H9 (cell line): Measurements from ENCODE around the gene PLXNA2. TPM values are rescaled to one million over a fixed set of nuclear protein-coding genes. Genes with fewer than 3 reads are reported as not detected.

Experiments
- DNase-seq: peaks from one replicate; pipeline ENCODE4 v3.0.0-alpha.2; 2017
- H2AFZ ChIP-seq: one replicate; pipeline ENCODE4 v1.6.1; 2013; ENCODE audit warnings: mild to moderate bottlenecking, low read length, control low read depth, moderate library complexity
- H2AK5ac ChIP-seq: 2 replicates; pipeline ENCODE4 v1.6.1; 2013; ENCODE audit warnings: low read length, control low read depth, mixed read lengths; ENCODE audit not compliant: insufficient read length
- H2BK120ac ChIP-seq: one replicate; pipeline ENCODE4 v1.6.1; 2013; ENCODE audit warnings: low read depth, mild to moderate bottlenecking, low read length, control low read depth, inconsistent platforms; ENCODE audit not compliant: poor library complexity, severe bottlenecking
- H2BK12ac ChIP-seq: 2 replicates; pipeline ENCODE4 v1.6.1; 2013; ENCODE audit warnings: low read length, control low read depth, mixed read lengths, low read depth; ENCODE audit not compliant: insufficient read length
- H2BK15ac ChIP-seq: 2 replicates; pipeline ENCODE4 v1.6.1; 2013; ENCODE audit warnings: low read depth, low read length, control low read depth
- H2BK20ac ChIP-seq: one replicate; pipeline ENCODE4 v1.6.1; 2013; ENCODE audit warnings: low read depth, mild to moderate bottlenecking, low read length, control low read depth, inconsistent platforms; ENCODE audit not compliant: poor library complexity, severe bottlenecking
- H2BK5ac ChIP-seq: 2 replicates; pipeline ENCODE4 v1.6.1; 2013; ENCODE audit warnings: low read length, control low read depth, mixed read lengths; ENCODE audit not compliant: insufficient read length
- H3K14ac ChIP-seq: 2 replicates; pipeline ENCODE4 v1.6.1; 2013; ENCODE audit warnings: low read length, control low read depth; ENCODE audit not compliant: insufficient read depth
- H3K18ac ChIP-seq: 2 replicates; pipeline ENCODE4 v1.6.1; 2013; ENCODE audit warnings: low read depth, mild to moderate bottlenecking, mixed read lengths, low read length, control low read depth; ENCODE audit not compliant: insufficient read length
- H3K23ac ChIP-seq: 2 replicates; pipeline ENCODE4 v1.6.1; 2013; ENCODE audit warnings: low read length, control low read depth, mixed read lengths, low read depth; ENCODE audit not compliant: insufficient read length
- H3K23me2 ChIP-seq: 2 replicates; pipeline ENCODE4 v1.6.1; 2013; ENCODE audit warnings: low read depth, mild to moderate bottlenecking, mixed read lengths, low read length, control low read depth; ENCODE audit not compliant: insufficient read length, poor library complexity, severe bottlenecking
- H3K27ac ChIP-seq: 2 replicates; pipeline ENCODE4 v1.5.1; 2013; ENCODE audit warnings: low read length, control low read depth, mixed read lengths, low read depth; ENCODE audit not compliant: insufficient read length
- H3K27me3 ChIP-seq: 2 replicates; pipeline ENCODE4 v1.6.1; 2013; ENCODE audit warnings: low read length, control low read depth, inconsistent platforms; ENCODE audit not compliant: insufficient read depth
- H3K4ac ChIP-seq: 2 replicates; pipeline ENCODE4 v1.6.1; 2013; ENCODE audit warnings: low read depth, mild to moderate bottlenecking, control low read depth, inconsistent platforms, low read length, moderate library complexity
- H3K4me1 ChIP-seq: 2 replicates; pipeline ENCODE4 v1.6.1; 2013; ENCODE audit warnings: low read length, control low read depth, inconsistent platforms; ENCODE audit not compliant: insufficient read depth
- H3K4me2 ChIP-seq: 2 replicates; pipeline ENCODE4 v1.6.1; 2013; ENCODE audit warnings: low read length, control low read depth, mixed read lengths; ENCODE audit not compliant: insufficient read length, insufficient read depth
- H3K56ac ChIP-seq: 2 replicates; pipeline ENCODE4 v1.6.1; 2013; ENCODE audit warnings: low read depth, mild to moderate bottlenecking, mixed read lengths, low read length, control low read depth; ENCODE audit not compliant: insufficient read length
- H3K79me1 ChIP-seq: 2 replicates; pipeline ENCODE4 v1.6.1; 2013; ENCODE audit warnings: low read depth, mild to moderate bottlenecking, moderate library complexity, low read length, control low read depth, inconsistent platforms; ENCODE audit not compliant: insufficient read depth, poor library complexity, severe bottlenecking
- H3K79me2 ChIP-seq: 2 replicates; pipeline ENCODE4 v1.6.1; 2013; ENCODE audit warnings: low read length, control low read depth, inconsistent platforms; ENCODE audit not compliant: insufficient read depth
- H3K9ac ChIP-seq: 2 replicates; pipeline ENCODE4 v1.6.1; 2013; ENCODE audit warnings: low read length, control low read depth, mixed read lengths; ENCODE audit not compliant: insufficient read length; ENCODE audit errors: extremely low read depth
- H3K9me3 ChIP-seq: one replicate; pipeline ENCODE4 v1.6.1; 2013; ENCODE audit warnings: low read depth, low read length, inconsistent platforms; ENCODE audit not compliant: control insufficient read depth
- H3T11ph ChIP-seq: one replicate; pipeline ENCODE4 v1.6.1; 2013; ENCODE audit warnings: mild to moderate bottlenecking, low read length, control low read depth, inconsistent platforms
- H4K20me1 ChIP-seq: one replicate; pipeline ENCODE4 v1.6.1; 2013; ENCODE audit not compliant: control insufficient read depth, insufficient read length, insufficient read depth
- H4K5ac ChIP-seq: 2 replicates; pipeline ENCODE4 v1.6.1; 2013; ENCODE audit warnings: low read depth, mild to moderate bottlenecking, mixed read lengths, low read length, control low read depth; ENCODE audit not compliant: insufficient read length
- H4K8ac ChIP-seq: replicated peaks from 2 replicates; pipeline ENCODE4 v1.6.1; 2013; ENCODE audit warnings: low read length, control low read depth, mixed read lengths, low read depth; ENCODE audit not compliant: insufficient read length
- H4K91ac ChIP-seq: 2 replicates; pipeline ENCODE4 v1.6.1; 2013; ENCODE audit warnings: low read depth, mild to moderate bottlenecking, moderate library complexity, mixed read lengths, low read length, control low read depth; ENCODE audit not compliant: insufficient read length
- H3K27ac Mint-ChIP-seq, 3 experiments: 2 replicates in 2 of 3; 3 replicates in 1 of 3; pipeline ENCODE4 v1.8.0; 2020 to 2021; ENCODE audit warnings: mixed read lengths in 3 of 3, mild to moderate bottlenecking in 1 of 3, moderate library complexity in 1 of 3
- H3K27me3 Mint-ChIP-seq: 2 replicates; pipeline ENCODE4 v1.8.0; 2021; ENCODE audit warnings: low read depth, mild to moderate bottlenecking, moderate library complexity, mixed read lengths
- H3K36me3 Mint-ChIP-seq, 3 experiments: 2 replicates in 2 of 3; 3 replicates in 1 of 3; pipeline ENCODE4 v1.8.0; 2020 to 2021; ENCODE audit warnings: low read depth in 3 of 3, mixed read lengths in 3 of 3; ENCODE audit not compliant: insufficient read depth in 1 of 3
- H3K4me1 Mint-ChIP-seq, 2 experiments: 2 replicates each; pipeline ENCODE4 v1.8.0; 2020; ENCODE audit warnings: mixed read lengths in 2 of 2
- H3K4me3 Mint-ChIP-seq, 2 experiments: 2 replicates in 1 of 2; 3 replicates in 1 of 2; pipeline ENCODE4 v1.8.0; 2020 to 2021; ENCODE audit warnings: mild to moderate bottlenecking in 2 of 2, mixed read lengths in 2 of 2, moderate library complexity in 1 of 2
- H3K9me3 Mint-ChIP-seq, 2 experiments: 2 replicates in 1 of 2; 3 replicates in 1 of 2; pipeline ENCODE4 v1.8.0; 2020; ENCODE audit warnings: mild to moderate bottlenecking in 2 of 2, mixed read lengths in 2 of 2, moderate library complexity in 1 of 2
- CTCF ChIP-seq: fragments of 200-600 bp; sonication (generic); conservative IDR thresholded peaks from 3 replicates; pipeline ENCODE4 v1.8.0; 2021; ENCODE audit warnings: antibody characterized with exemption, mild to moderate bottlenecking
- WGBS: extraction: QIAGEN DNeasy Blood & Tissue Kit; methylation state at CpG from one replicate; pipeline ENCODE4 v1.1.7; 2013; ENCODE audit warnings: missing lambda C conversion rate, low lambda C conversion rate, mixed read lengths; ENCODE audit not compliant: insufficient read length; ENCODE audit errors: extremely low coverage; 5-methylcytosine and 5-hydroxymethylcytosine counted together
- total RNA-seq: library from RNA; stranded (reverse); gene quantifications from 2 replicates; pipeline ENCODE4 v1.2.1, GENCODE V29; 2021

Gene PLXNA2
- total RNA-seq, 1 experiment from 2014 or later, result 0.57 TPM

- Histone ChIP-seq H2AFZ (no peak overlapping the region), H4K5ac (no peak overlapping the region), H2BK120ac (no peak overlapping the region), H4K91ac (no peak overlapping the region), H2BK5ac (no peak overlapping the region), H3K4me1 (peaks cover under 1% of the 10 kb centered on the region; the same call in 1 of the 2 replicates), H3K79me1 (no peaks in the 10 kb centered on the region), H3K9ac (no peak overlapping the region), H2AK5ac (no peak overlapping the region), H3K18ac (no peak overlapping the region), H3K79me2 (no peaks in the 10 kb centered on the region), H2BK12ac (no peak overlapping the region), H3K4ac (no peak overlapping the region), H4K8ac (no peak overlapping the region), H2BK20ac (no peak overlapping the region), H3K23ac (no peak overlapping the region), H3K27ac (no peak overlapping the region), H3K14ac (no peak overlapping the region), H3K23me2 (no peaks in the 10 kb centered on the region), H2BK15ac (no peak overlapping the region), H4K20me1 (no peaks in the 10 kb centered on the region), H3K56ac (no peak overlapping the region), H3K9me3 (no peaks in the 10 kb centered on the region), H3T11ph (no peak overlapping the region), H3K27me3 (no peaks in the 10 kb centered on the region), H3K4me2 (no peak overlapping the region)
- DNase-seq, result no peak
- no peak overlapping the region; a peak in 1 of 7 replicates for H3K27ac Mint-ChIP-seq
- no peaks in the 10 kb centered on the region; the same call in 1 of the 2 replicates for H3K27me3 Mint-ChIP-seq
- peaks cover 30 to 36% of the 10 kb centered on the region in 2 experiments for H3K4me1 Mint-ChIP-seq
- no CpG with 5 or more reads among the region's 7 CpGs for WGBS
- TF ChIP-seq CTCF, result no peak
- no peaks in the 10 kb centered on the region for H3K9me3 Mint-ChIP-seq
- no peak overlapping the region for H3K4me3 Mint-ChIP-seq
- H3K36me3 Mint-ChIP-seq, result no peaks in the 10 kb centered on the region
Measured at GRCh38 chr1:208171616-208172422, 72.4 kb downstream of the PLXNA2 start.
